LNCaP clone FGC (cell line): ENCODE data around the gene PNMA6F.

ENCODE experiments used
- DNase-seq: peaks from one replicate; pipeline ENCODE4 v3.0.0-alpha.2; 2011; ENCODE audit warnings: low read depth
- H3K4me3 ChIP-seq: 2 replicates; pipeline ENCODE4 v1.5.1; 2011; ENCODE audit warnings: mild to moderate bottlenecking, low read depth, low read length, control low read depth
- CTCF ChIP-seq: IDR thresholded peaks from 2 replicates; pipeline ENCODE4 v1.5.1; 2012; ENCODE audit warnings: mild to moderate bottlenecking; ENCODE audit not compliant: control insufficient read depth, insufficient read depth; ENCODE audit errors: extremely low read depth

Gene PNMA6F

GRCh38 chrX:153361781-153362397, 40.3 kb upstream of the PNMA6F start:
- peak; percentile 22 for DNase-seq
- no peak overlapping the region for H3K4me3 ChIP-seq
- TF ChIP-seq CTCF: no peak

GRCh38 chrX:153357877-153358276, 36.3 kb upstream of the PNMA6F start:
- no peak overlapping the region for H3K4me3 ChIP-seq
- TF ChIP-seq CTCF: no peak
- no peak for DNase-seq

DNA sequence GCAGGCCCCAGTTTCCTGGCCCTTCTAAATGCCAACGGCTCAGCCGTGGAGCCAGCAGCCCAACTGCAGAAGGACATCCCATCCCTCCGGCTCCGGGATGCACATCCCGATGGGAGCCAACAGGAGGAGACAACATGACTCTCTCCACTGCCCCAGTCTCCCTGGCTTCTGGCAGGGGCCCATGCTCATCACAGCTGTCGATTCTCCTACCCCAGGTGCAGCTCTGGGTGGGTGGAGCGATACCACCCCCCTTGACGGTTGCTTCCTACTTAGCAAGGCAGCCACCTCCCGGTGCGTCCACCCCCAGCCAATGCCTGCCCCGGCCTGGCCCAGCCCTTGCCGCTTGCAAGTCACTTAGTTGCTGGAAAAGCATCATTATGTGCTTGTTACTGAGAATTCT, 31.8 kb upstream of the PNMA6F start:
- no peak for DNase-seq
- H3K4me3 ChIP-seq: no peak overlapping the region
- no peak for TF ChIP-seq CTCF

DNA sequence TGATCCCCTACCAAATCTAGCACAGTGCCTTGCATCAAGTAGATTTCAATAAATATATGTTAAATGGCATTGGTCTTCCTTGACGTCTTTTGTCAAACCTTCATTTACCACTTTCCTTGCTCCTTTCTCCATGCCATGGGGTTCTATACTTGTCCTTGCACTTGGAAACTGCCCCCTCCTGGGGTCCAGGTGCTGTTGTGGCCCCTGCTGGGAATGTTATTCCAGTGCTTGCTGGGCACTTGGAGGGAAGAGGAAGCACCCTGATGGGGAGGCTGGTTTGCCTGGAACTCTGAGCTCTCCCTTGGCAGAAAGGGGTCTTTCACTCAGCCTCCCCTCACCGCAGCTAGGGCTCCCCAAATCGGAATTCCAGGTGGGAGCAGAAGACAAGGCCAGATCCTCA, 31.3 kb upstream of the PNMA6F start:
- H3K4me3 ChIP-seq: no peak overlapping the region
- no peak for TF ChIP-seq CTCF
- DNase-seq: no peak

DNA sequence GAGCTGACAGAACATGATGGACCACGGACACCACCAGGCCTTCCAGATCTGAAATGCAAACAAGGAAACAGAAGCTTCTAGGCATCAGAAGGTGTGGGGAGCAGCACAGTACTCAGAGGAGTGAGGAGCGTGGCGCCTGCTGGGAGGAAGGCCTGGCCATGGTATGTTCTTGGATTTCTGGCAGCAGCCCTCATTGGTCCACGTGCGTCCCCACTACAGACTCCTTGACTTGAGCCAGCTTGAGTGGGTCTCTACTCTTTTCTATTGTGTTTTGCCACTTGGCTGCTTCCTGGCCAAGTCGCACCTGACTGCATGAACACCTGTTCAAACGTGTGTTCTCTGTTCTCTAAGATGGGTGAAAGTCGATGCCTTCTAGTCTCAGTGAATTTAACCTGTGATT, 30.4 kb upstream of the PNMA6F start:
- TF ChIP-seq CTCF: no peak
- H3K4me3 ChIP-seq: no peak overlapping the region
- DNase-seq: no peak

DNA sequence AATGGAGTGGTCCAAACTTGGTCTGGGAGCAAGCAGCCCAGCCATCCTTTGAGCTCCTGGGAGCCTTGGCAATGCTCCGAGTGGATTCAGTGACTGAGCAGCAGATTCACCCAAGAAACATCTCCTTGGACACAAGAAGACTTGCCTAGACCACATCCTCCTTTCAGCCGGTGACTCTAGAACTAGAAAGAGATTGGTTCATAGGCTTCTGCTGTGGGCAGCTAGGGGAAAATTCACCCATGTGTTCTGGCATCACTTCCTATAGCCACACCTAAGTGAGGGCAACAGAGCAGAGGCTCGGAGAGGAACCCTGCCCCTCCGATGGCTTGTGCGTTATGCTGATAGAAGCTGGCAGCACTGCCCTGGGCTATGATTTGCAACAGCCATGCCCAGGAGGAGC, 28.4 kb upstream of the PNMA6F start:
- no peak for TF ChIP-seq CTCF
- H3K4me3 ChIP-seq: no peak overlapping the region

GRCh38 chrX:153348421-153348820, 26.9 kb upstream of the PNMA6F start:
- no peak overlapping the region for H3K4me3 ChIP-seq
- no peak for TF ChIP-seq CTCF
- DNase-seq: no peak

More for the DNA sequence above, 28.4 kb upstream of the PNMA6F start:
- DNase-seq: no peak
